Thyroid gland (tissue), 4 donors: Measurements from ENCODE around the gene ESYT2.

Experiments
- POLR2A ChIP-seq, 2 donors: fragments of 450-650 bp; IDR thresholded peaks; one replicate each; pipeline ENCODE4 v1.6.1; 2017; ENCODE audit warnings: antibody characterized with exemption in 2 of 2, mild to moderate bottlenecking in 2 of 2, moderate library complexity in 1 of 2
- TF ChIP-seq, protein P1 (sequence below), 6 experiments: fragments of 200-600 bp in 3 of 6; fragments of 450-650 bp in 3 of 6; sonication (generic) in 3 of 6; IDR thresholded peaks; one replicate each; pipeline ENCODE4 v1.5.1; 2016 to 2019; ENCODE audit warnings: antibody characterized with exemption in 6 of 6, mild to moderate bottlenecking in 2 of 6, inconsistent platforms in 1 of 6, moderate library complexity in 1 of 6

GRCh38 chr7:158783595-158783994, 45.7 kb downstream of the ESYT2 start:
- TF ChIP-seq, protein P1, sequence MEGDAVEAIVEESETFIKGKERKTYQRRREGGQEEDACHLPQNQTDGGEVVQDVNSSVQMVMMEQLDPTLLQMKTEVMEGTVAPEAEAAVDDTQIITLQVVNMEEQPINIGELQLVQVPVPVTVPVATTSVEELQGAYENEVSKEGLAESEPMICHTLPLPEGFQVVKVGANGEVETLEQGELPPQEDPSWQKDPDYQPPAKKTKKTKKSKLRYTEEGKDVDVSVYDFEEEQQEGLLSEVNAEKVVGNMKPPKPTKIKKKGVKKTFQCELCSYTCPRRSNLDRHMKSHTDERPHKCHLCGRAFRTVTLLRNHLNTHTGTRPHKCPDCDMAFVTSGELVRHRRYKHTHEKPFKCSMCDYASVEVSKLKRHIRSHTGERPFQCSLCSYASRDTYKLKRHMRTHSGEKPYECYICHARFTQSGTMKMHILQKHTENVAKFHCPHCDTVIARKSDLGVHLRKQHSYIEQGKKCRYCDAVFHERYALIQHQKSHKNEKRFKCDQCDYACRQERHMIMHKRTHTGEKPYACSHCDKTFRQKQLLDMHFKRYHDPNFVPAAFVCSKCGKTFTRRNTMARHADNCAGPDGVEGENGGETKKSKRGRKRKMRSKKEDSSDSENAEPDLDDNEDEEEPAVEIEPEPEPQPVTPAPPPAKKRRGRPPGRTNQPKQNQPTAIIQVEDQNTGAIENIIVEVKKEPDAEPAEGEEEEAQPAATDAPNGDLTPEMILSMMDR (IDR thresholded peaks at IDR 0.05), result no peak
- no peak for TF ChIP-seq POLR2A (IDR thresholded peaks at IDR 0.05)
